Tracheal epithelial cell (primary cell): ENCODE measurements around the gene HACL1. TPM values are rescaled to one million over a fixed set of nuclear protein-coding genes. Genes with fewer than 3 reads are reported as not detected.

Experiments
- total RNA-seq: library from RNA; depleted of rRNA; stranded (reverse); fragments of >200 nt; gene quantifications from 2 replicates; pipeline ENCODE4 v1.2.1, GENCODE V29; 2014

The HACL1 gene
- total RNA-seq: 18.3 and 21.9 TPM in 2 replicates

GRCh38 chr3:15601399-15602145 is at the start of gene HACL1, which contains the start of gene BTD:
Gene HACL1, minus strand, starts transcription at chr3:15601569. Its CDS starts 106 bp downstream, at chr3:15601463.
Gene BTD, plus strand, starts transcription at chr3:15601745. Its CDS starts 33,695 bp downstream, at chr3:15635440.

DNA sequence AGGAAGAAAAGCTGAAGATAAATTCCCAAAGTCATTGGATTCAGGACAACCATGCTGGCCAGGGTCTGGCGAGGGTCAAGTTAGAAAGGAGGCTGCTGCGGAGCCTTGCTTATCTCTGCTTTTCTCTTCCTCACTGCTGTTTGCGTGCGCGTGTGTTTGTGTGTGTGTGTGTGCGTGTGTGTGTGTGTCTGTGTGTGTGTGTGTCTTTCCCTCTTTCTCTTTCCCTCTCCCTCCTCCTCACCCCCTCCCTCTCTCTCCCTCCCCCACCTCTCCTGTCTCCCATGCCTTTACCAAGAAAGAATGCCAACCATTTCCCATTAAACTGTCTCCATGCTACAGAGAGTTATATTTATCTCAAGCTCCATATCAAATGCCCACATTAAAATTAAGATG is 79.8 kb downstream of the HACL1 start, which contains the start of gene COLQ:
Gene COLQ, minus strand, starts transcription at position 134 of the 393 bp plus-strand sequence. Its CDS starts 81 bp downstream, at position 53.

Other genes starting within 250 kb of the HACL1 start
- gene METTL6, start 174.0 kb downstream of the HACL1 start, total RNA-seq: 26.7 and 33.0 TPM in 2 replicates
- 37.6 and 44.8 TPM in 2 replicates for gene EAF1, start 174.0 kb downstream of the HACL1 start, total RNA-seq
- under 0.01 TPM in 2 replicates for gene COLQ, start 79.9 kb downstream of the HACL1 start, total RNA-seq
- gene BTD, start 176 bp upstream of the HACL1 start, total RNA-seq: 14.7 and 16.4 TPM in 2 replicates
- 39.6 and 41.4 TPM in 2 replicates for gene ANKRD28, start 196.4 kb upstream of the HACL1 start, total RNA-seq